GM21526 (cell line): Measurements from ENCODE around the gene PTGR3.

ENCODE experiments used
- ATAC-seq: cut with Tn5 transposase; IDR thresholded peaks from one replicate; pipeline ENCODE4 v1.9.1; 2021; ENCODE audit warnings: moderate library complexity; ENCODE audit not compliant: unreplicated experiment, low FRiP score

The PTGR3 gene

DNA sequence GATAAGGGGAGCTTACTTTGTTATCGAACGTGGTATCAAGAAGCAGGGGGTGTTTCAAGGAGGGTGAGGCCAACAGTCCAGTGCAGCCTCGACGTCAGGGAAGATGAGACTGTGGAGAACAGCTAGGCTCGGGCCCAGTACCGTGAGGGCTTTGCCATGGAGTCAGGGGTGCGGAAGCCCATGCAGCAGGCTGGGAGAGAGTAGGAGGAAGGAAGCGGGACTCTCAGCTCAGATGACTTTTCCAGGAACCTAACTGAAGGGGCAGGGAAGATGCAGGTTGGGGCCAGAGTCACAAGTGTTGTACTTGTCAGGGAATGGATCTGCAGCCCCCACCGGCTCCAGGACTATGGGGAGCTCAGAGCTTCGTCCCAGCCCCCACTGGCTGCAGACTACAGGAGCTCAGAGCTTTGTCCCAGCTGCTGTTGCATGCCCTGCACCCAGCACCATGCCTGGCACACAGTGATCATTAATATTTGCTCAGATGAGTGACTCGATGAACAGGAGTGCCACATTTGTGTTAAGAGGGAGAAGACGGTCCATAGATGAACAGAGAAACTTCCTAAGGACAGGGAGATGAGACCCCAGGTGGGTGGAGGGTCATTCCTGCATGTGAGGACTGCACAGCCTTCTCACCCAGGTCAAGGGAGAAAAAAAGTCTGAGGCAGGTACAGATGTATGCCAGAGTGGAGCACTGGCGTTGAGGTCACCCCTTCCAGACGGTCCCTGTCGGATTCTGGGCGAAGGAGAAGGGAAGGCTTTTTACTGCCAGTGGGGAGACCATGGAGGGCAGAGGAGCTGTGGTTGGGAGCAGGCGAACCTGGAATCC lies 36.4 kb downstream of the PTGR3 start:
- ATAC-seq = peak; percentile 18

DNA sequence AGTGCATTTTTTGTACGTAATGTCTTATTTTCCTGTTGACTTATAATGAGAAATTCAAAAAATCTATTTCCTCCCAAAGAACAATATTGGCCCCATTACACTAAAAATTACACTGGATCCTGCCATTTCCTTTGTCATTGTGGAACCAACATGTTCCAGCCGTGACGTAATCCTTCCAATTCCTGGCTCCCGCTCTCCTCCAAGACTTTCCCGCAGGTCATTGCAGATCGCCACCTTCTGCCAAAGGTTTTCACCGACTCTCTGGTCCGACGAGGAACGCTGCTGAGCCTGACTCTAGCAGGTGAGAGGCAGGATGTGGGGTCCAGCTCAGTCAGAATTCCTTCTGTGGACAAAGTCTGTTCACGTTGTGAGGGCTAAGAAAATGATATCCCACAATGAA lies 38.0 kb downstream of the PTGR3 start:
- ATAC-seq = no peak

DNA sequence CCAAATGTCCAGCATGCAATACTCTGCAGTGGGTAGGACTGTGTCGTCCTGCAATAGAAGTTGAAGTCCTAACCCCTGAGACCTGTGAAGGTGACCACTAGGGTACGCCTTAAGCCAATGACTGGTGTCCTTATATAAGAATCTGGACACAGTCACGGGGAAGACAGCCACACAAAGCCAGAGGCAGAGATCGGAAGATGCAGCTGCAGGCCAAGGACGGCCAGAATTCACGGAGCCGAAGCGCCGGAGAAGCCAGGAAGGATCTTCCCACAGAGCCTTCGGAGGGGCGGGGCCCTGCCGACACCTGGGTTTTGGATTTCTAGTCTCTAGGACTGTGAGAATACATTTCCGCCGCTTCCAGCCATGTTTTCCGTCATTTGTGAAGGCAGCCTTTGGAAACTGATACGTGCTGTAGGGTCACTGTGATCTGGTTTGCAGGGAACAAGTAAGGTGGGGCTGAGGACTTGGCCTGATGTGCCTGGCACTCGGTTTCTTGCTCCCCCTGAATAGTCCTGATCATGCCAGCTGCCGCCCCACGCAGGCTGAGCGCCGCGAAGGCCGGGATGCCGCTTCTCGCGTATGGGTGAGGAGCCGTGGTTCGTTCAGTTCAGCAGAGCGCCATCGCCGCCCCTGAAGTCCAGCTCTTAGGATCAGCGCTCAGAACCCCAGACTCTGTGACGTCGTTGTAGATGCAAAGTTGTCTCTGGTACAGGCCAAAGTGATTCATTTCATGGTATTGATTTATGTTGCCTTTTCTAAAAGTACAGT lies 38.7 kb downstream of the PTGR3 start:
- ATAC-seq = no peak

DNA sequence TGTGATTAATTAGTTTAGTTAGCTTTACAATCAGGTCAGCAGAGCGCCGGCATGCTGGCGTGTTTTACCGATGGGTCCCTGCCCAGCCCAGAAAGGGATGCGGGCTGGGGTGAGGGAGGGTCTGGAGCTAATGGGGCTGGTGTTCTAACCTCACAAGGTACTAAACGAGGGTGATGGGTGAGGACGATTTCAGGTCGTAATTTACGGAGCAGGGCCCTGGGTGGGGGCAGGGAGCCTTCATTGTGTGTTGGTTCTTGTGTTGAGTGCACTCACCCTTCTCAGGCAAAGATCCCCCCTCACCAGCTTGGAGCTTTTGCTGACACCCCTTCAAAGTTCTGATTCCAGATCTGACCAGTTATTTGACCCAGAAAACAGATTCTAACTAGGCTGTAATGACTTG lies 39.5 kb downstream of the PTGR3 start:
- no peak for ATAC-seq

DNA sequence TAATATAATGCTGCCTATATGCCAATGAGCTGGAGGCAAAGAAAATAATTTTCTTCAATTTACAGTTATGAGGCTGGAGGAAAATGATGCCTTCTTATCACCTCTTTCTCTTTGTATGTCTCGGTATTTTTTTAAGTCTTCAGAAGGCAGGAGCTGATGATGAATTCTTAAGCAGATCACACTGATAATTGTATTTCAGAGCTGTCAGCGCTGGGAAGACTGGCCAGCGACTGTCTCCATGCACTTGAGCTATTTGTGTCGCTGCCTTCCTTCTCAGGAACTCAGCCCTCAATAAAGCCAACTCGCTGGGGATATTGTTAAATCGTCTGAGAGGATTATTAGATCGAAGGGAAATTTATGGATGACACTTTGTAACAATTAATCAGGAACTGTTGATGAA lies 40.3 kb downstream of the PTGR3 start:
- no peak for ATAC-seq

DNA sequence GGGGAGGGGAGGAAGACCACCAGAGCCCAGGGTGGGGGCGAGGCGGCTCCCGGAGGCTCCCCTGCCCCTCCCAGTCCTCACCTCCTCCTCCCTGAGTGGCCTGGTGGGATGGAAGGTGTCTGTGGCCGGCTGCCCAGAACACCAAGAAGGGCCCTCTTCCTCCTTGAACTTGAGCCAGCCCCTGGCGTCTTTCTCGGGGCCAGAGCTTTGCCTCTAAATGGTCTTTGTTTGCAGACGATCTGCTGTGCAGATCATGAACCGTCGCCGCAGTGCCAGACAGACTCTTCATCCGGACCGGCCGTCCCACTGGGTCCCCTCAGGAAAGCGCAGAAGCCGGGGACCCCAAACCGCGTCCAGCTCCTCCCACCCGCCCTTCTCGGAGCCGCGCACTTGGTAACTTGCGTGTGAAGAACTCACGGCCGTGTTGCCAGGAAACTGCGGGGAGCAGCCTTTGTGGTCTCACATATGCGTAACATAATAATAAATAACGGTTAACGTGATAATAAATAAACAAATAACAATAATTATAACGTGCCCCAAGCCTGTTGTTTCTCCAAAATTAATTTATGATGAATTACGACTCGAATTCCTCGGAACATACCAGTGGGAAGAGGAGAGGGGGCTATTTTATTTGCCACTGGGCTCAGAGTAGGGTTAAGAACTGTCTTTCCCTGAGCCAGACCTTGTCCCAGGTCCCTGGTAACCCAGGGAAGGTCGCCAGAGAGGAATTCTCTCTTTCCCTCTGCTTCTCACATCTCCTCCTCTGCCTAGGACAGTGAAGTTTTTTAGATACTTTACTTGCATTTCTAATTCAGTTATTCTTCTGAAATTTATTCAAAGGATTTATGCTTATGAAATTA lies 41.0 kb downstream of the PTGR3 start:
- ATAC-seq = no peak

DNA sequence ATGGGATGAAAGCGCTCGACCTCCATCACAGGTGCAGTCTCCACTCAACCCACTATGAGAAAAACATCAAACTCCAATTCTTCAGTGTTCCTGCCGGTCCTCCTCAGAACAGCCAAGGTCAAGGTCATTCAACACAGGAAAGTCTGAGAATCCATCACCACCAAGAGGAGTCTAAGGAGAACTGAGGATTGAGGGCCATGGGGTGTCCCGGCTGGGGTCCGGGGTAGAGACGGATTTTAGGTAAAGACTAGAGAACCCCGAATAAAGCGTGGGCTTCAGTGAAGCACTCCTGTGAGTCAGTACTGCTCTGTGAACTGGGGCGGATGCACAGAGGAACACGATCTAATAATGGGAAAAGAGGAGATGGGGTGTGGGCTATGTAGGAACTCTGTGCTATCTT lies 41.8 kb downstream of the PTGR3 start:
- ATAC-seq = no peak

DNA sequence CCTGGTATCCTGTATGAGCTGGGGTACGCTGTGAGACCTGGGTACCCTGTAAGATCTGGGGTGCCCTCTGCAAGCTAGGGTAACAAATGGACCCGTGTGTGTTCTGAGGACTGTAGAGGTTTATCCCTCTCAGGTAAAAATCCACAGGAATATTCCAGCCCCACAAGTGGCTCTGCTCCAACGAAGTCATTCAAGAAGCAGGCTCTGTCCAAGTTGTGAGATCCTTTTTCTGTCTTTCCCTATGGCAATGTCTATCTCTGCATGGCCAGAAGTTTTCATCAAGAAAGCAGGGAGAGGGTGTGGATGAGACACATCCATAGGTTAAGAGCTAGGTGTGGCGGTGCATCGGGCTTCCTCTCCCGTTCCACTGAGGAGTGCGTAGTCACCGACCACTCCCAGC lies 43.0 kb downstream of the PTGR3 start:
- no peak for ATAC-seq

DNA sequence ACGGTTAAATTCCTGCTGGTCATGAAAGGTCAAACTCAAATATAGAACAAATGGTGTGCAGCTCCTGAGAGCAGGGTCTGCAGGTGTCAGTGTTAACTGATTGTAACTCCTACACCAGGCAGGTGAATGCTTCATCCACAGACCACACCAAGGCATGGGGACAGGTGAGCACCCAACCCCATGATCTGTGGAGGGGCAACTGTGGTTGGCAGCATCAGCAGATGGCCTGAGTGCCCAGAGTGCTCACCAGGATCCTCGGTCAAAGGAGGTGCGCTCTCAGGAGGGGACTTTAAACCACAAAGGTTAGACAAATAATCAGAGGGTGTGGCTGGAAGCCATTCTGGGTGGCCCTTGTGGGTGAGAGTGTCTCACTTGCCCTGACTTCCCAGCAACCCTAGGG lies 44.5 kb downstream of the PTGR3 start:
- ATAC-seq = no peak

DNA sequence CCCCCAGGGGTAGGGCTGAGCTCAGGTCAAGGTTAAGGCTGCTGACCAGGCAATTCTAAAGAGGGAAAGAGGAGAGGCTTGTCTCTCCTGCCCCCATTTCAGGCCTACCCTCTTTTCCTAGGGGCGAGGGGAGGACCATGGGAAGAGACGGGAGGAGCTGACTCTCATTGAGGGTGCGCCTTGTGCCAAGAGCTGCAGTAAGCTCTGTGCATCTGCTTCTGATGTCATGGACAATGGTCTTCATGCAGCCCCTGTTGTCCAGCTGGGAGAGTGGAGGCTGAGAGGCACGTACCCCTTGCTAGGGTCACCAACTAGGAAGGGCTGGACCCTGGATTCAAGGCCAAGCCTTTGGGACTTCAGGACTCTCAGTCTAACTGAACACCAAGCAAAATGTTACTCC lies 45.2 kb downstream of the PTGR3 start:
- ATAC-seq = no peak

DNA sequence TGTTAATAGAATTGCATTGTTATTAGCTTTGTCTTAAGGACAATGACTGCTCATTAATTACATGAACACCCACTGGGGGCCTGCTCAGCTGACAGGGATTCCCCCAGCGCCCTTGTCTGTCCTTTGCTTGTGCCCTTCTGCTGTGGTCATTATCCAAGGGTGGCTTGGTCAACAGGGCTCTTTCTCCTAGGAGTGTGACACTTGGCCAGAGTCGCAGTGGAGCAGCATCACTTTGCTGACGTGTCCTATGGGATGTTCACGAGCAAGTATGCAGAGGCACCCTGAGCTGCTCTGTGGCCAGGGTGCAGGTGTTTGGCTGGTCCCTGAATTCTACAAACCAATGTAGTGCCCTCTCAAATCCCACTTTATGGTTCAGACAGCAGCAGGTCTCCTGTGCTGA lies 46.0 kb downstream of the PTGR3 start:
- no peak for ATAC-seq

DNA sequence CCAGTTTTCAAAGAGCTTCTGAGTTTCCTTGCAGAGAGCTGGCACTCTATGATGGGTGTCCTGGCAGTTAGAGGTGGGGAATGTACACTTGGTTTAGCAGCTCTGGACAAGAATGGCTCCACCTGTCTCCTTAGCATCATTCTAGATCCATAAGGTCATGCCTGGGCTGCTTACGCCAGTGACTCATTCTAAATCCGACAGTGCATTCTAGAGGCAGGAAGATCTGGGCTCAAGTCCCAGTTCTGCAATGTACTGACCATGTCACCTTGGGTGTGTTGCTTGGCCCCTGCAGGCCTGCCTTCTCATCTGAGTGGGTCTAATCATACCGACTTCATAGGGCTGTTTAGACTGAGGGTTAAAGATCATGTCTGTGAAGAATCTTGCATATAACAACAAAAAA lies 46.5 kb downstream of the PTGR3 start:
- ATAC-seq = no peak

DNA sequence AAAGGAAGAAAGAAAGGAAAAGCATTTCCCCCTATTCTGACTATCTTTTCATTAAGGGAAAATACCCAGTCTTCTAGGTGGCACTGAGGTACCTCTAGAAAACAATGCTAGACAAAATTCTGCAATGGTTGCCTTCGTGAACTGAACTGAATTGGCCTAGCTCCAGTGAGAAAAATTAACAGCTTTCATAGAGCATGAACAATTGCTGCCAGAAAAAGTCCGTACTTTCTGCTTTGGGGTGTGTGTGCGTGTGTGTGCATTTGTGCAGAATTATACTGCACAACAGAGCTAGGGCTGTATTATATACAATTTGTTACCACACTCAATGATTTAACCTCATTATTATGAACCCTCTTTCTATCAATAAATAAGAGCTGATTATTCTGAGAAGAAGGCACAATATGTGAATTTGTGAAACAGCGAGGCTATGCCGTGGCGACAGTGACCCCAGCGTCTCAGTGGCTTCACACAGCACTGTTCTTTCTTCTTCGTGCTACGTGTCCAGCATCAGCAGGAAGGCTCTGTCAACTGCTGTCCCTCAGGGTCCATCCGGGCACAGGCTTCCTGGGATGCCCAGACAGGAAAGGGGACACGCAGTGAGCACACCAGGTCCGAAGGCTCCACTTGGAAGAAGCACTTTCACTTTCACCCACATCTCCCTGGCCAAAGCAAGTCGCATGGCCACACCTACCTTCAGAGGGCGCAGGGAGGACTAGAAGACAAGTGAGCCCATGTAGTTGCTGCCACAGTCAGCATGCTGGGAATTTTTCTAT lies 47.5 kb downstream of the PTGR3 start:
- ATAC-seq = no peak

DNA sequence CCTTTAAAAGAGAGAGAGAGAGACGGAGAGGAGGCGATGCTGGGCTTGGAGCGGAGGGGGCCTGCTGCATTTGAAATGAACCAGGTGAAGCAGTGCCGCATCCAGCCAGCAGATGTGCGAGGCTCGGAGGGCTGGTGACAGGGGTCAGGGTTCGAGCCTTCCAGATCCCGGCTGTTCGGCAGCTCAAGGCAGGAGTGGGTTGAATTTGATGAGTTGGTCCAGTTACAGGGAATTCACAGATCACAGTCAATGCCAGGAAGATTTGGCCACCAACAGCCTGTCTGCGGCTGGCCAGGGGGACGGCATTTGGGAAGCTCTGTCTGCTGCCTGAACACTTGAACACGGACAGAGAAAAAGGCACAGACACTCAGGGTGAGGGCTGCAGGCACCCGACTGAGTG lies 48.6 kb downstream of the PTGR3 start:
- no peak for ATAC-seq

DNA sequence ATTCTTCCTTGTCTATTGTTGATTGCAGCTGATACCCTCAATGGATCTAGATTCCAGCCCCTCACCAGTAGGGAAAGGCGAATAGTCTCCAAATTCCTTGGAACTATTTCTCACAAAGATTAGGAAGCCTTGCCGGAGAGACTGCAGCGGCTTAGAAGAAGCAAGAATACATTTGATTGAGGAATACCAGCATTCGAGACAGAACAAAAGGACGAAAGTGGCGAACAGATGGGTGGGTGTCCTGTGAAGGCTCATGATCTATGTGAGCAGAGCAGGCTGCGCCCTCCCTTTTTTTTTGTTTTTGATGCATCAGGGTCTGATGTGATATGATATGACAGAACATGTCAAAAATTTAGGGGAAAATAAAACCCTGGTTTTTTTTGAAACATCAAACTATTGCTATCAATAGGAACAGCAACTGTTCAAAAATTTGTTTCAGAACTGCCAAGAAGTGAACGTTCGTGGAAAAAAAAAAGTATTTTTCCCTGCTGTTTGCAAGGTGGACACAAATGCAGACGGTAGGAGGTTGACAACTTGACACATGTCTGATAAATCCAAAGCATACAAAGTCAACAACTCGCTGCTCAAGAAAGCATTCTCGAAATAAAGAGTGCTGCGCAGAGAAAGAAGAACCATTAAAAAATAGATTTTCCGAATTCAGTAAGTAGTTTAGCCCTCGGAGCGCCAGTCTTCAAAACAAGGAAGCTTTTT lies 49.1 kb downstream of the PTGR3 start:
- ATAC-seq = no peak

DNA sequence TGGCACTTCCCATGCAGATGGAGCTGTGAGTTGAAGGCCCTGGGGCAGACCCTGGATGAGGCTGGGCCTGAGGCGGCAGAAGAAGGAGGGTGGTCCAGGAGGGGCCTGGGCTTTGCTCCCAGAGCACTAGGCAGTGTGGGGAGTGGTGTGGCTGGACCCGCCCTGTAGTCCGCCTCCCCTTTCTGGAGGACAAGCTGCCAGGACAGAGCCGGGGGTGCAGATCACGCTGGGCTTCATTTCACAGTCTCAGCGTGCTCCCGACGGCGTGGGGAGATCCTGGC lies 49.8 kb downstream of the PTGR3 start:
- no peak for ATAC-seq
